SHP77 treated with DMSO at 0.1 percent for 48 hours (cell line): ENCODE data around the gene MCM7.

Source experiments
- DNase-seq: peaks from one replicate; lab custom pipeline; 2025; lab: John Stamatoyannopoulos, UW

The MCM7 gene

DNA sequence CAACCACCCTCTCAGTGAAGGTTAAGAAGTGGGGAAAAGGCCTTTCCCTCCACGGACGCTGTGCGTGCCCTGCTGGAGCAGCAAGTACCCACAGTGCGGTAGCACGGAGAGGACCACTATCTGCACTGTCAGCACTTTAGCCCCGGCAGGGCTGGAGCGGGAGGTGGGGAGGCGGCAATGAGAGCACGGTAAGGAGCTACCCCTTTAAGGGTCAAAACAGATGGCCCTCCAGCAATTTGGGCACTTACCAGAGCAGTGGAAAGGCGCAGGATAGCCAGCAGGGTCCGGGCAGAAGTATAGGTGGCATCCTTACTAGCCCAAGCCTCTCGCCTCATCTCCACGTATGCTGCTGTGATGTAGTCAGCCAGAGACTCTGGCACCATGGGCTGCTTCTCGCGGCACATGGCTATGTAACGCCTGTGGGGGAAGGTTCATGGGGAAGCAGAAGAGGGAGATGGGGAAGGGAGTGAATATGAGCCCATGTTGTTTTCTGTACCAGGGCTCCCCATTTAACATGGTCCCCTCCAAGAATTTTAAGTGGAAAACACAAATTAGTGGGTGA, 7.2 kb downstream of the MCM7 start:
- DNase-seq = no peak

DNA sequence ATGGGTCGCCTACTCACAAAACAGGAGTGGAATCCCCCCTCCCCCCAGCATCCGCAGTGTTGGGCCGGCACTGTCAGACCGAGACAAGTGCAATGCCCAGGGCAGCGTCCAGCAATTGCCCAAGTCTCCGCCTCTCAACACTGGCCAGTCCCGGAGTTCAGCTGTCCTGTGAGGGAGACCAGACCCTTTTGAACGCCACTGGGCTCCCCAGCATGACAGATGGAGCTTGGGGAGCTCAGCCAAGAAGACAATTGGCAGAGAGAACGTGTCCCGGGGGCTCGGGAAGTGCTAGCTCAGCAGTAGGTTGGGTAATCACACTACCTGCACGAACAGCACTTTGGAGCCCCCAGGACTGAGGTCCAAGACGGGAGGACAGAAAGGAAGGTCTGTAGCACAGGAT, 7.7 kb downstream of the MCM7 start:
- DNase-seq = no peak

GRCh38 chr7:100093054-100093453, 8.1 kb downstream of the MCM7 start:
- no peak for DNase-seq

DNA sequence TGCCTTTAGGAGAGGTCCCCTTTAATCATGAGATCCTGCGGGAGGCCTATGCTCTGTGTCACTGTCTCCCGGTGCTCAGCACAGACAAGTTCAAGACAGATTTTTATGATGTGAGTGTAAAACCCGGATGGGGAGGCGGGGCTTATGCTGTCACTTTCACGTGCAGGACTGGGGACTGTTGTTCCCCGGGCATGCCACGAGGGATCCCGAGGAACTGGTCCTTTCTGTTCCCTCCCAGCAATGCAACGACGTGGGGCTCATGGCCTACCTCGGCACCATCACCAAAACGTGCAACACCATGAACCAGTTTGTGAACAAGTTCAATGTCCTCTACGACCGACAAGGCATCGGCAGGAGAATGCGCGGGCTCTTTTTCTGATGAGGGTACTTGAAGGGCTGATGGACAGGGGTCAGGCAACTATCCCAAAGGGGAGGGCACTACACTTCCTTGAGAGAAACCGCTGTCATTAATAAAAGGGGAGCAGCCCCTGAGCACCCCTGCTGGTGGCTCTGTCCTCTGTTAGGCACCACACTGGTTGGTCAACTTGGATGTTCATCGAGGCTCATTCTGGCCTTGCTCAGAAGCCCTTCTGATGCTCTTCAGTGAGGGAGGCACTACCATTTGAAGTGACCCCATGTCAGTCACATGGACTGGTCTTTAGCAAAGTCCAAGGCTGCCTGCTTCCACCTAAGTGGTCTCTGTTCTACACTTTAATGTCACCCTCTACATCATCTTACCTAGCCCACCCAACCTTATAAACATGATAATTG, 9.6 kb downstream of the MCM7 start:
- no peak for DNase-seq

GRCh38 chr7:100090527-100091410, 10.4 kb downstream of the MCM7 start:
- DNase-seq = no peak

- no peak for DNase-seq
These were observed 11.6 kb downstream of the MCM7 start for GRCh38 chr7:100089458-100090196.

DNA sequence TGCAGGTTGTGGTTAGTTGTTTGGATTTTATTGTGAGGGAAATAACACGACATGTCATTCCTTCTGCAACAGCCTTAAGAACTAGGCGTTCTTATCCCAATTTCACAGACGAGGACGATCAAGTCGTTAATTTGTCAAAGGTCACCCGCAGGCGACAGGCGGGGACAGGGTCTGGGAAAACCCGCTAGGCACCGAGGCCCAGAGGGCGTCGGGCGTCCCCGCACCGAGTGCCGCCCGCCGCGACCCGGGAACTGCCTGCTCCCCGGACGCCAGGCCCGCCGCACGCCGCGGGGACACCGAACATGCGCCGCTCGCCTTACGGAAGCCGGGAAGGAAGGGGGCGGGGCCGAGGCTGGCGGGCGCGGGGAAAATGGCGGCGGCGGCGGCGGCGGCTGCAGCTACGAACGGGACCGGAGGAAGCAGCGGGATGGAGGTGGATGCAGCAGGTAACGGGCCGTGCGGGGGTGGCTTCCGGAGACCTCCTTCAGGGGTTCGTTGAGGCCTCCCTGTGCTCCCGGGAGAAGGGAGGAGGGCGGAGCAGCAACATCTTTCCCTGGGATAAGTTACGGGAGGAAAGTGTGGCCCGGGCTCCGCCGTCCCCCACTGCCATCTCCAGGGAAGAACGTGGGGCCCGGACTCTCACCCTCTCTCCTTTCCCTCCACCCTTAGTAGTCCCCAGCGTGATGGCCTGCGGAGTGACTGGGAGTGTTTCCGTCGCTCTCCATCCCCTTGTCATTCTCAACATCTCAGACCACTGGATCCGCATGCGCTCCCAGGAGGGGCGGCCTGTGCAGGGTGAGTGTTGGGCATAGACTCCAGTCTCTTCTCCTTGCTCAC, 12.4 kb downstream of the MCM7 start, which contains the start of gene COPS6:
Gene COPS6 (plus strand): TSS at position 349 of the 837 bp plus-strand sequence. CDS start 22 bp downstream, at position 371.
- DNase-seq = no peak

DNA sequence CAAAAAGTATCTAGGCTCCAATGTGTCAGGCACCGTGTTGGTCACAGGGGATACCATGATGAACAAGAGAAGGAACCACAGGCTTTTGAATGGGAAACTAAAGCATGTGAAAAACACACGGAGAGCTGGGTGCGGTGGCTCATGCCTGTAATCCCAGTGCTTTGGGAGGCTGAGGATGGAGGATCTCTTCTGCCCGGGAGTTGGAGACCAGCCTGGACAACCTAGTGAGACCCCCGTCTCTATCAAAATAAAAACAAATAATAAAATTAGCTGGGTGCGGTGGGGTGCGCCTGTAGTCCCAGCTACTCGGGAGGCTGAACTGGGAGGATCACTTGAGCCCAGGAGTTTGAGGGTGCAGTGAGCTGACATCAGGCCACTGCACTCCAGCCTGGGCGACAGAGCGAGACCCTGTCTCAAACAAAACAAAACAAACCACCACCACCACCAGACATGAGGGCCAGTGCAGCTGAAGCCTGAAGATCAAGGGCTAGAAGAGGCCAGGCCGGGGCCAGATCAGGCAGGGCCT, 13.0 kb downstream of the MCM7 start:
- DNase-seq = no peak

GRCh38 chr7:100087055-100087750, 14.0 kb downstream of the MCM7 start:
- DNase-seq = no peak

- no peak for DNase-seq
These were observed 15.7 kb downstream of the MCM7 start for GRCh38 chr7:100085515-100085914.

DNA sequence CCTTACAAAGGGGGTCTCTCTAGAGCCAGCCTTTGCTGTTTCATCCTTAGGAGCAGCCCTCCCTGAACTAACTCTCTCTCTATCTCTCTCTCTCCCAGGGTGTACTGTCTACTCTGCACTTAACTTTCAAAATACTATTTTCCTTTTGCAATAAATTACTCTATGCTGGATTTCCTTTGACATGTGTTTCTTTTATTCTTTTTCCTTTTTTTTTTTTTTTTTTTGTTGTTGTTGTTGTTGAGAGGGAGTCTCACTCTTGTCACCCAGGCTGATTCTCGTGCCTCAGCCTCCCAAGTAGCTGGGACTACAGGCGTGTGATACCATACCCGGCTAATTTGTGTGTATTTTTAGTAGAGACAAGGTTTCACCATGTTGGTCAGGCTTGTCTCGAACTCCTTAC, 18.2 kb downstream of the MCM7 start:
- no peak for DNase-seq

DNA sequence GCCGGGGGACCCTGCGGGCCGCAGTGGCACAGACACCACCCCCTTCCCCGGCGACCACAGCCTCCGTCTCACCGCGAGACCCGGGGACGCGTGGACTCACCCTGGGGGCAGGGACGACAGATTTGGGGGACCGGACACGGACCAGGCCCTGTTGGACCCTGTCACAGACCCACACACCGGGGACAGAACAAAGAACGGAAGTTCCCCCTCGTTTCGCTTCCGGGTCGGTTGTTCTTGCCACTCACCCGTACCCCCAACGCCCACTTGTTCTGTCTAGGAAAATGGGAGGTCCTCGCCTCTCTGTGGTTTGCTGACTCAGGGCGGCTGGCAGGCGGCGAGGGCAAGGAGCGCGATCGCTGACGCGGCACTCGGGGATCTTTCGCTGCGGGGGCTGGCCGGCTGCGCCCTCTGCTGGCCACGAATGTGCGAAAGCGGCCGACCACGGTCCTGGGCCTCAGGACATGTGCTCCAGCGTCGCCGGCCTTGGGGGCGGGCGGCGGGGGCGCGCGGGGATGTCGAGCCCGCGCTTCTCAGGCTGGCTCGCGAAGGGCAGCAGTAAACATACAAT, 19.6 kb downstream of the MCM7 start, which contains the start of gene ZNF3:
Gene ZNF3 (minus strand): TSS at position 189 of the 568 bp plus-strand sequence. CDS start 4,366 bp downstream, outside the sequence.
- peak; percentile 90 for DNase-seq

DNA sequence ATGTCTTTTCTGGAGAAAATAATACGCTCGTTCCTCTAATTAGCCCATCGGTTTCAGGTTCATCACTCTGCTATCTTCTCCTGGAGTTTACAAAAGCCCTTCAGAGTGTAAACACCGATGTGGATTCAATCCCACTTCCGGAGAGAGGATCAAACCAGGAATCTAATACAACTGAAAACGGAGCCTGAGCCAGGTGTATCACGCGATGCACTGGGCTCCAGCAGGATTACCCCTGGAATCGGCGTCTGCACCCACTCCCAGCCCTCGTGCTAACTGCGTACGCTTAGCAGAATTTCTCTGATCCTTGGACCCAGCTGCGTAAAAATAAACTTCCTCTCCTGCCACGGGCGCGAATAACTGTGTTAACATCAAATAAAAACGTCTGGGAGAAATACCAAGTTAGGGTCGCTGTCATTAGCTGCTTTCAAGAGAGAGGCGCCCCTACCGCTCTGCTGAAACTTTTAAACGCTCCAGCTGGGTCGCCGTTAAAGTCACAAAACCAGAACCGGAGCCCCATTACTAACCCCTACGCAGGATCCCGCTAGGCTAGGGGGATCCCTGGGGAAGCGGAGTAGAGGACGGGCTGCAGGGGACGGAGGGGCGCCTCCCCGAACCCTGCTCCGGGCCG, 20.2 kb downstream of the MCM7 start:
- no peak for DNase-seq

- no peak for DNase-seq
These were observed 22.1 kb downstream of the MCM7 start for GRCh38 chr7:100079024-100079560.

DNA sequence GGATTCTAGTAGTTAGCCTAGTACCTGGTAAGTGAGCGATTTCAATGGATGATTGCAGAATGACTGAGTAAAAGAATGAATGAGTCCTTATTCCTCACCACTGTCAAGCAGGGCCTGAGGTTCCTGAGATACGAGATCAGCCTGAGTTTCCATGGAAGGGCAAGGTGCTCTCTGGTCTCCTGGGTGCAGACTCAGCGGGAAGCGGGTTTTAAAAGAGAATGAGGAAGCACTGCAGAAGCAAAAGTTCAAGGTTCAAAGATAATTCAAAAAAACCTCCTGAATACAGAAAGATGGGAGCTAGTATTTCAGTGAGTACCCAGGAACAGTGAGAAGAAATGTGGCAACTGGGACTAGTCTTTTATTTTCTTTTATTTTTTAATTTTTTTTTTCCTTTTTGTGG, 24.0 kb downstream of the MCM7 start:
- DNase-seq = no peak

DNA sequence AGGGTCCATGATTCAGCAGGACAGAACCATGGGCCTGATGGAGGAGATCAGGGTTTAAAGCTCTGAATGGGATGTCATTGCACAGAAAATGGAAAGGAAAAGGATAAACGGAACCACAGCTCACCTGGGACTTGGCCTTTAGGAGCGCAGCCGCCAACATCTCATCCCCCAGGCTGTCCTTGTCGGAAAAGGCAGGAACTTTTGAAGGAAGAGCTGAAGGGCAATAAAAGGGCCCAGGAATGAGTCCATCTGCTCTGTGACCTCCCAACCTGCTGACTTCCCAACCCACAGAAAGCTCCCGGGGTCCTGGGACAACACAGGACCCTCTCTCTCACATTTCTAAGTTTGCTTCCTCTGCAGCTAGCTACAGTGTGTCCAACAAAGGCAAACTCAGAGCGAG, 25.8 kb downstream of the MCM7 start:
- no peak for DNase-seq

DNA sequence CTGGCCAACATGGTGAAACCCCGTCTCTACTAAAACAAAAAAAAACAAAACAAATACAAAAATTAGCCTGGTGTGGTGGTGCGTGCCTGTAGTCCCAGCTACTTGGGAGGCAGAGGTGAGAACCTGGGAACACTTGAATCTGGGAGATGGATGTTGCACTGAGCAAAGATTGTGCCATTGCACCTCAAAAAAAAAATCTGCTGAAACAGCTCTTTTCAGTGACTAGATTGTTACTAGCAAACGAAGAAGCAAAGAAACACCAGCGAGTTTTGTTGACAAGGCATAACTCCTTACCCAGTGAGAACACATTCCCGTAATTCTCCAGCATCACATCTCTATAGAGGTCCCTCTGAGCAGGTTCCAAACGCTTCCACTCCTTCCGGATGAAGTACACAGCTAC, 26.4 kb downstream of the MCM7 start:
- DNase-seq = no peak

- no peak for DNase-seq
These were observed 28.7 kb downstream of the MCM7 start for GRCh38 chr7:100072462-100072861.
